ENCODE measurements around the gene PRMT9. TPM values are rescaled to one million over a fixed set of nuclear protein-coding genes. Genes with fewer than 3 reads are reported as not detected.

Gene PRMT9
- total RNA-seq, 4 donors from 2014 or later: 3.2 to 8.1 (median 5.9) TPM

GRCh38 chr4:147594107-147594506 is 89.9 kb downstream of the PRMT9 start:
- WGBS, 2 donors: 68 to 79% methylated on average over 5 of the region's 5 CpGs
- intact Hi-C loops (cut with DNase I): loop anchor here (5.0 kb wide), 1 partner anchor 432 kb away; no protein-coding TSS in a partner anchor
- Histone ChIP-seq H3K27ac (no peak overlapping the region), H3K9me3 (no peaks in the 10 kb centered on the region), H3K4me3 (no peak overlapping the region), H3K4me1 (peaks cover 0 to 4% (median 0%) of the 10 kb centered on the region in 3 donors), H3K36me3 (no peaks in the 10 kb centered on the region), H3K27me3 (no peaks in the 10 kb centered on the region)
- no peak for DNase-seq
- TF ChIP-seq CTCF (IDR thresholded peaks at IDR 0.05): no peak
- no peak for TF ChIP-seq POLR2A (IDR thresholded peaks at IDR 0.05)

- Histone ChIP-seq H3K4me1 (peaks cover 0 to 4% (median 0%) of the 10 kb centered on the region in 3 donors), H3K4me3 (no peak overlapping the region), H3K27me3 (no peaks in the 10 kb centered on the region), H3K9me3 (no peaks in the 10 kb centered on the region), H3K36me3 (no peaks in the 10 kb centered on the region), H3K27ac (no peak overlapping the region)
- no peak for TF ChIP-seq POLR2A (IDR thresholded peaks at IDR 0.05)
- no peak for TF ChIP-seq CTCF (IDR thresholded peaks at IDR 0.05)
- intact Hi-C loops (cut with DNase I): loop anchor here (5.0 kb wide), 1 partner anchor 429 kb away; no protein-coding TSS in a partner anchor
- DNase-seq: no peak
Observed at GRCh38 chr4:147591106-147591505, 92.9 kb downstream of the PRMT9 start.

DNA sequence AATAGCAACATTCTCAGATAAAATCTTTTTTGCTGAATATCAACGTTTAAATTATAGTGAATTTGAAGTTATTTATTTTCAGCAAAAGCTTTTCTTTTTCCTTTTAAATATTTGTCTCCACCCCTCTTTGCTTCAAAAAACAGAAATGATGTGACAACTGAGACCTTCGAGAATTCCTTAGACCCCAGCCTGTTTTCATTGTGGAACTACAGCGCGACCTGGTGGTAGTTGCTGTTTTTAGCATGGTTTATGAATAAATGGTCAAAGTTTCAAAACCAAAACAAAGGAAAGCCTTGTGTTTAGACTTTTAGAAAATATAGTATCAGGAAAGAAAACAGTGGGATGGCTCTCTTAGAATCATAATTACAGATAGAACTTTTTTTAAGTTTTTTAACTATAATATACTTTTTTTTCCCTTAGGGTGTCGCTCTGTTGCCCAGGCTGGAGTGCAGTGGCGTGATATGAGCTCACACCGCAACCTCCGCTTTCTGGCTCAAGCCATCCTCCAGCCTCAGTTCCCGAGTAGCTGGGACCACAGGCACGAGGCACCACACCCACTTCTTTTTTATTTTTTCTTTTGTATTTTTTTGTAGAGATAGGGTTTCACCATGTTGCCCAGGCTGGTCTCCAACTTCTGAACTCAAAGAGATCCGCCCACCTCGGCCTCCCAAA is 93.6 kb downstream of the PRMT9 start:
- Histone ChIP-seq H3K4me3 (no peak overlapping the region), H3K4me1 (peaks cover 0 to 4% (median 0%) of the 10 kb centered on the region in 3 donors), H3K27ac (no peak overlapping the region), H3K9me3 (no peaks in the 10 kb centered on the region), H3K36me3 (no peaks in the 10 kb centered on the region), H3K27me3 (no peaks in the 10 kb centered on the region)
- TF ChIP-seq CTCF (IDR thresholded peaks at IDR 0.05): peak; percentile 22 to 75 (median 68)
- no peak for TF ChIP-seq POLR2A (IDR thresholded peaks at IDR 0.05)
- 43 to 44% methylated on average over 12 of the region's 12 CpGs for WGBS, 2 donors
- intact Hi-C loops (cut with DNase I): loop anchor here (5.0 kb wide), 1 partner anchor 428 kb away; no protein-coding TSS in a partner anchor
- DNase-seq: no peak

DNA sequence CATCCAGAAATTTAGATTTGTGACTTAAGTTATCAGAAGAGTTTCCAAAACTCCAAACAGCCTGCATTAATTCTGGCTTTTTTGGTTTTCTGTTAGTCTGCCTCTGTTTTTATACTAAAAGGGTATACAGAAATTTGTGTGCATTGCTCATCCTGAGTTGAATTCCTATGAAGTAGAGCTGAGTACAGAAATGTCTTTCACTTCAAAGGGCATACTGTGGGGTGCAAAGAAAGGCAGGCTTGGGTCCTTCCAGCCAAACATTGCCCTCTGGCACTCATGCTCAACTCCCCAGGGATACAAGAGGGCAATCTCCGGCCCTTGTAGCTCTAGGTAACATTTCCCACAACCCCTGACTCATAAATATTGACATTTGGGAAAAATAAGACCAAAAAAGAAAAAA is 94.4 kb downstream of the PRMT9 start:
- Histone ChIP-seq H3K4me3 (no peak overlapping the region), H3K36me3 (no peaks in the 10 kb centered on the region), H3K9me3 (peaks cover 0 to 3% (median 0%) of the 10 kb centered on the region in 3 donors), H3K27me3 (no peaks in the 10 kb centered on the region), H3K27ac (no peak overlapping the region), H3K4me1 (peaks cover 0 to 4% (median 0%) of the 10 kb centered on the region in 3 donors)
- TF ChIP-seq POLR2A (IDR thresholded peaks at IDR 0.05): no peak
- TF ChIP-seq CTCF (IDR thresholded peaks at IDR 0.05): no peak
- 50 to 77% methylated on average over 1 of the region's 1 CpG for WGBS, 2 donors
- DNase-seq: no peak
- intact Hi-C loops (cut with DNase I): no loop called here

Other genes starting within 250 kb of the PRMT9 start
- gene EDNRA, start 203.1 kb downstream of the PRMT9 start, total RNA-seq: 1 to 10 TPM; 2.5 to 8.8 (median 6.1) TPM
- gene TMEM184C, start 66.8 kb downstream of the PRMT9 start, total RNA-seq: 10 to 100 TPM; 16.0 to 29.0 (median 21.6) TPM
- 100 to 1,000 TPM in 1 of 4 donors, 10 to 100 TPM in 3; 26.5 to 117 (median 29.7) TPM for gene ARHGAP10, start 47.9 kb upstream of the PRMT9 start, total RNA-seq